Neural cell (in vitro differentiated cells): Measurements from ENCODE around the gene RELN.

Experiments
- EZH2 ChIP-seq: fragments of 200-600, 300-800 bp; shearing (Covaris generic), sonication (generic); IDR thresholded peaks from 2 replicates; pipeline ENCODE4 v1.6.1; 2014; ENCODE audit warnings: antibody characterized with exemption, low read length, borderline replicate concordance, mild to moderate bottlenecking; ENCODE audit not compliant: insufficient read depth, poor library complexity, severe bottlenecking
- RAD21 ChIP-seq: fragments of 450-650 bp; conservative IDR thresholded peaks from 2 replicates; pipeline ENCODE4 v1.6.1; 2014; ENCODE audit warnings: antibody characterized with exemption, mild to moderate bottlenecking, moderate library complexity
- SMC3 ChIP-seq: fragments of 450-650 bp; conservative IDR thresholded peaks from 2 replicates; pipeline ENCODE4 v1.6.1; 2014; ENCODE audit warnings: antibody characterized with exemption, mild to moderate bottlenecking, moderate library complexity; ENCODE audit not compliant: poor library complexity
- TAF1 ChIP-seq: IDR thresholded peaks from 2 replicates; pipeline ENCODE4 v1.6.1; 2012; ENCODE audit warnings: low read depth
- TF ChIP-seq, protein P1 (sequence below): fragments of 450-650 bp; IDR thresholded peaks from 2 replicates; pipeline ENCODE4 v1.5.1; 2014; ENCODE audit warnings: antibody characterized with exemption, mild to moderate bottlenecking, moderate library complexity; ENCODE audit not compliant: poor library complexity, severe bottlenecking
- TF ChIP-seq, protein P2 (sequence below): IDR thresholded peaks from 2 replicates; pipeline ENCODE4 v1.6.1; 2012; ENCODE audit warnings: borderline replicate concordance

DNA sequence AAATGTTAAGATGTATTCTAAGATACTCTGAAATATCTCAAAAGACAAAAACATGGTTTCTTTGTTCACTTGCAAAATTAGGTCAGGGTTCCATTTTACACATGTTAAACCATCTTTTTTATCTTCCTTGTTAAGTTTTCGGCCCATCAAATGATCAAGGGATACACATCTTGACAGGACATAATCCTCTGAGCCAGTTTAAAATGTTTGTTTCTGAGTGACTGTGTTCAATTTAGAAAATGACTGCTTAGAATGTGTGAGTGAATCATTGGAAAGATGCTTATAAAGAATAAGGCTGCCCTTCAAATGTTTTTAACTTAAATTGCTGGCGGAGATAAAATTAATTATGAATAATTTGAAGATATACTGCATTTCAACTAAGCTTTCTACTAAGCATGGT, 447.5 kb downstream of the RELN start:
- no peak for TF ChIP-seq TAF1
- no peak for TF ChIP-seq EZH2
- TF ChIP-seq, protein P1, sequence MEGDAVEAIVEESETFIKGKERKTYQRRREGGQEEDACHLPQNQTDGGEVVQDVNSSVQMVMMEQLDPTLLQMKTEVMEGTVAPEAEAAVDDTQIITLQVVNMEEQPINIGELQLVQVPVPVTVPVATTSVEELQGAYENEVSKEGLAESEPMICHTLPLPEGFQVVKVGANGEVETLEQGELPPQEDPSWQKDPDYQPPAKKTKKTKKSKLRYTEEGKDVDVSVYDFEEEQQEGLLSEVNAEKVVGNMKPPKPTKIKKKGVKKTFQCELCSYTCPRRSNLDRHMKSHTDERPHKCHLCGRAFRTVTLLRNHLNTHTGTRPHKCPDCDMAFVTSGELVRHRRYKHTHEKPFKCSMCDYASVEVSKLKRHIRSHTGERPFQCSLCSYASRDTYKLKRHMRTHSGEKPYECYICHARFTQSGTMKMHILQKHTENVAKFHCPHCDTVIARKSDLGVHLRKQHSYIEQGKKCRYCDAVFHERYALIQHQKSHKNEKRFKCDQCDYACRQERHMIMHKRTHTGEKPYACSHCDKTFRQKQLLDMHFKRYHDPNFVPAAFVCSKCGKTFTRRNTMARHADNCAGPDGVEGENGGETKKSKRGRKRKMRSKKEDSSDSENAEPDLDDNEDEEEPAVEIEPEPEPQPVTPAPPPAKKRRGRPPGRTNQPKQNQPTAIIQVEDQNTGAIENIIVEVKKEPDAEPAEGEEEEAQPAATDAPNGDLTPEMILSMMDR: no peak
- TF ChIP-seq RAD21: no peak
- no peak for TF ChIP-seq SMC3
- TF ChIP-seq, protein P2, sequence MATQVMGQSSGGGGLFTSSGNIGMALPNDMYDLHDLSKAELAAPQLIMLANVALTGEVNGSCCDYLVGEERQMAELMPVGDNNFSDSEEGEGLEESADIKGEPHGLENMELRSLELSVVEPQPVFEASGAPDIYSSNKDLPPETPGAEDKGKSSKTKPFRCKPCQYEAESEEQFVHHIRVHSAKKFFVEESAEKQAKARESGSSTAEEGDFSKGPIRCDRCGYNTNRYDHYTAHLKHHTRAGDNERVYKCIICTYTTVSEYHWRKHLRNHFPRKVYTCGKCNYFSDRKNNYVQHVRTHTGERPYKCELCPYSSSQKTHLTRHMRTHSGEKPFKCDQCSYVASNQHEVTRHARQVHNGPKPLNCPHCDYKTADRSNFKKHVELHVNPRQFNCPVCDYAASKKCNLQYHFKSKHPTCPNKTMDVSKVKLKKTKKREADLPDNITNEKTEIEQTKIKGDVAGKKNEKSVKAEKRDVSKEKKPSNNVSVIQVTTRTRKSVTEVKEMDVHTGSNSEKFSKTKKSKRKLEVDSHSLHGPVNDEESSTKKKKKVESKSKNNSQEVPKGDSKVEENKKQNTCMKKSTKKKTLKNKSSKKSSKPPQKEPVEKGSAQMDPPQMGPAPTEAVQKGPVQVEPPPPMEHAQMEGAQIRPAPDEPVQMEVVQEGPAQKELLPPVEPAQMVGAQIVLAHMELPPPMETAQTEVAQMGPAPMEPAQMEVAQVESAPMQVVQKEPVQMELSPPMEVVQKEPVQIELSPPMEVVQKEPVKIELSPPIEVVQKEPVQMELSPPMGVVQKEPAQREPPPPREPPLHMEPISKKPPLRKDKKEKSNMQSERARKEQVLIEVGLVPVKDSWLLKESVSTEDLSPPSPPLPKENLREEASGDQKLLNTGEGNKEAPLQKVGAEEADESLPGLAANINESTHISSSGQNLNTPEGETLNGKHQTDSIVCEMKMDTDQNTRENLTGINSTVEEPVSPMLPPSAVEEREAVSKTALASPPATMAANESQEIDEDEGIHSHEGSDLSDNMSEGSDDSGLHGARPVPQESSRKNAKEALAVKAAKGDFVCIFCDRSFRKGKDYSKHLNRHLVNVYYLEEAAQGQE: no peak
